ENCODE results near the gene SGCA. TPM values are rescaled to one million over a fixed set of nuclear protein-coding genes. Genes with fewer than 3 reads are reported as not detected.

Gene SGCA
- total and polyA plus RNA-seq, 2 of the 13 experiments (the other 11 are each of a cell fraction or from before 2014, with no cell fraction given) = not detected

DNA sequence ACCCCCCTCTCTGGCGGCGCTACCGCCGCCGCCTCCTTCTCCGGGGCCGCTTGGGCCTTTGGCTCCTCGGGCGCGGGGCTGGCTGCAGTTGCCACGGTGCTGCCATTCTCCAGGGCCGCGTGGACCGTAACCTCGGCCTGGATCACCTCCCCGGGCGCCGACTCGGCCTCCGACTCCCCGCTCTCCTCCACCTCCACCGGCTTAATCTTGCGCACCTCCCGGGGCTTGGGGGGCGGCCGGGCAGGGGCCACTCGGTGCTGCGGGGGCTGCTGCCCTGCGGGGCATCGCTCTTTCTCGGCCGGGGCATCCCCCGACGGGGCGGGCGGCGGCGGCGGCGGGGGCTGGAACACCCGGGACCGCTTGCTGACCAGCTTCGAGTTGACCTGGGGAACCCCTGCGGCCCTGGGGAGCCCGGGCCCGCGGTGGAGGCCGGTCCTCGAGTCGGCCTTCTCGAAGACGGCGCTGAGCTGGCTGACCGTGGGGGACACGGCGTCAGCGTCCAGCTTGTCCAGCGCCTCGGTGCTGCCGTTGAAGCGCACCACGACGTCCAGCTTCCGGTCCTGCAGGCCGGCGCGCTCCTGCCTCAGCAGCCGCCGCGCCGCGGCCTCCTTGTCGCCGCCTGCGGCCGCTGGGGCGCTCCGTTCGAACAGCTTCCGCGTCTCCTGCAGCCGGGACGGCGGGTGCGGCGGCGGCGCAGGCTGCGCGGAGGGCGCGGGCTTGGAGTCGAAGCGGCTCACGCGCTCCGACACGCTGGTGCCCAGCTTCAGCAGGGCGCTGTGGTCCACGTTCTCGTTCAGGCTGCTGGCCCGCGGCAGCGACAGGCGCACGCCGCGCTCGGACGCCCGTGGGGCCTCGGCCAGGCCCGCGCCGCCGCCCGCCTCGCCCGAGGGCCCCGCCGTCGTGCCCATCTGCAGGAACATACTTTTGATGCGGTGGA is 16.1 kb upstream of the SGCA start (continued):
- TF ChIP-seq, protein P1, sequence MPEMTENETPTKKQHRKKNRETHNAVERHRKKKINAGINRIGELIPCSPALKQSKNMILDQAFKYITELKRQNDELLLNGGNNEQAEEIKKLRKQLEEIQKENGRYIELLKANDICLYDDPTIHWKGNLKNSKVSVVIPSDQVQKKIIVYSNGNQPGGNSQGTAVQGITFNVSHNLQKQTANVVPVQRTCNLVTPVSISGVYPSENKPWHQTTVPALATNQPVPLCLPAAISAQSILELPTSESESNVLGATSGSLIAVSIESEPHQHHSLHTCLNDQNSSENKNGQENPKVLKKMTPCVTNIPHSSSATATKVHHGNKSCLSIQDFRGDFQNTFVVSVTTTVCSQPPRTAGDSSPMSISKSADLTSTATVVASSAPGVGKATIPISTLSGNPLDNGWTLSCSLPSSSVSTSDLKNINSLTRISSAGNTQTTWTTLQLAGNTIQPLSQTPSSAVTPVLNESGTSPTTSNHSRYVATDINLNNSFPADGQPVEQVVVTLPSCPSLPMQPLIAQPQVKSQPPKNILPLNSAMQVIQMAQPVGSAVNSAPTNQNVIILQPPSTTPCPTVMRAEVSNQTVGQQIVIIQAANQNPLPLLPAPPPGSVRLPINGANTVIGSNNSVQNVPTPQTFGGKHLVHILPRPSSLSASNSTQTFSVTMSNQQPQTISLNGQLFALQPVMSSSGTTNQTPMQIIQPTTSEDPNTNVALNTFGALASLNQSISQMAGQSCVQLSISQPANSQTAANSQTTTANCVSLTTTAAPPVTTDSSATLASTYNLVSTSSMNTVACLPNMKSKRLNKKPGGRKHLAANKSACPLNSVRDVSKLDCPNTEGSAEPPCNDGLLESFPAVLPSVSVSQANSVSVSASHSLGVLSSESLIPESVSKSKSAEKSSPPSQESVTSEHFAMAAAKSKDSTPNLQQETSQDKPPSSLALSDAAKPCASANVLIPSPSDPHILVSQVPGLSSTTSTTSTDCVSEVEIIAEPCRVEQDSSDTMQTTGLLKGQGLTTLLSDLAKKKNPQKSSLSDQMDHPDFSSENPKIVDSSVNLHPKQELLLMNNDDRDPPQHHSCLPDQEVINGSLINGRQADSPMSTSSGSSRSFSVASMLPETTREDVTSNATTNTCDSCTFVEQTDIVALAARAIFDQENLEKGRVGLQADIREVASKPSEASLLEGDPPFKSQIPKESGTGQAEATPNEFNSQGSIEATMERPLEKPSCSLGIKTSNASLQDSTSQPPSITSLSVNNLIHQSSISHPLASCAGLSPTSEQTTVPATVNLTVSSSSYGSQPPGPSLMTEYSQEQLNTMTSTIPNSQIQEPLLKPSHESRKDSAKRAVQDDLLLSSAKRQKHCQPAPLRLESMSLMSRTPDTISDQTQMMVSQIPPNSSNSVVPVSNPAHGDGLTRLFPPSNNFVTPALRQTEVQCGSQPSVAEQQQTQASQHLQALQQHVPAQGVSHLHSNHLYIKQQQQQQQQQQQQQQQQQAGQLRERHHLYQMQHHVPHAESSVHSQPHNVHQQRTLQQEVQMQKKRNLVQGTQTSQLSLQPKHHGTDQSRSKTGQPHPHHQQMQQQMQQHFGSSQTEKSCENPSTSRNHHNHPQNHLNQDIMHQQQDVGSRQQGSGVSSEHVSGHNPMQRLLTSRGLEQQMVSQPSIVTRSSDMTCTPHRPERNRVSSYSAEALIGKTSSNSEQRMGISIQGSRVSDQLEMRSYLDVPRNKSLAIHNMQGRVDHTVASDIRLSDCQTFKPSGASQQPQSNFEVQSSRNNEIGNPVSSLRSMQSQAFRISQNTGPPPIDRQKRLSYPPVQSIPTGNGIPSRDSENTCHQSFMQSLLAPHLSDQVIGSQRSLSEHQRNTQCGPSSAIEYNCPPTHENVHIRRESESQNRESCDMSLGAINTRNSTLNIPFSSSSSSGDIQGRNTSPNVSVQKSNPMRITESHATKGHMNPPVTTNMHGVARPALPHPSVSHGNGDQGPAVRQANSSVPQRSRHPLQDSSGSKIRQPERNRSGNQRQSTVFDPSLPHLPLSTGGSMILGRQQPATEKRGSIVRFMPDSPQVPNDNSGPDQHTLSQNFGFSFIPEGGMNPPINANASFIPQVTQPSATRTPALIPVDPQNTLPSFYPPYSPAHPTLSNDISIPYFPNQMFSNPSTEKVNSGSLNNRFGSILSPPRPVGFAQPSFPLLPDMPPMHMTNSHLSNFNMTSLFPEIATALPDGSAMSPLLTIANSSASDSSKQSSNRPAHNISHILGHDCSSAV (CRISPR knock-in tag; IDR thresholded peaks at IDR 0.05; ENCODE audit: borderline replicate concordance) = no peak
- TF ChIP-seq MATR3 (CRISPR knock-in tag; IDR thresholded peaks at IDR 0.05) (no peak), ZNF629 (CRISPR knock-in tag; conservative IDR thresholded peaks at IDR 0.05) (0 out of 2 replicates have a peak, but pooled peaks have one; percentile 28), RFX1 (IDR thresholded peaks at IDR 0.05) (no peak), ETV5 (CRISPR knock-in tag; IDR thresholded peaks at IDR 0.05; ENCODE audit: borderline replicate concordance) (peak; percentile 89), ZNF546 (CRISPR knock-in tag; conservative IDR thresholded peaks at IDR 0.05) (peak; percentile 83), TAF1 (CRISPR knock-in tag; IDR thresholded peaks at IDR 0.05) (no peak), TCF12 (IDR thresholded peaks at IDR 0.05) (no peak), TCF12 (CRISPR knock-in tag; IDR thresholded peaks at IDR 0.05) (peak; percentile 82), PRPF4 (IDR thresholded peaks at IDR 0.05; ENCODE audit: low read depth, low read length, poor library complexity, severe bottlenecking) (no peak)
- TF ChIP-seq, protein P2, sequence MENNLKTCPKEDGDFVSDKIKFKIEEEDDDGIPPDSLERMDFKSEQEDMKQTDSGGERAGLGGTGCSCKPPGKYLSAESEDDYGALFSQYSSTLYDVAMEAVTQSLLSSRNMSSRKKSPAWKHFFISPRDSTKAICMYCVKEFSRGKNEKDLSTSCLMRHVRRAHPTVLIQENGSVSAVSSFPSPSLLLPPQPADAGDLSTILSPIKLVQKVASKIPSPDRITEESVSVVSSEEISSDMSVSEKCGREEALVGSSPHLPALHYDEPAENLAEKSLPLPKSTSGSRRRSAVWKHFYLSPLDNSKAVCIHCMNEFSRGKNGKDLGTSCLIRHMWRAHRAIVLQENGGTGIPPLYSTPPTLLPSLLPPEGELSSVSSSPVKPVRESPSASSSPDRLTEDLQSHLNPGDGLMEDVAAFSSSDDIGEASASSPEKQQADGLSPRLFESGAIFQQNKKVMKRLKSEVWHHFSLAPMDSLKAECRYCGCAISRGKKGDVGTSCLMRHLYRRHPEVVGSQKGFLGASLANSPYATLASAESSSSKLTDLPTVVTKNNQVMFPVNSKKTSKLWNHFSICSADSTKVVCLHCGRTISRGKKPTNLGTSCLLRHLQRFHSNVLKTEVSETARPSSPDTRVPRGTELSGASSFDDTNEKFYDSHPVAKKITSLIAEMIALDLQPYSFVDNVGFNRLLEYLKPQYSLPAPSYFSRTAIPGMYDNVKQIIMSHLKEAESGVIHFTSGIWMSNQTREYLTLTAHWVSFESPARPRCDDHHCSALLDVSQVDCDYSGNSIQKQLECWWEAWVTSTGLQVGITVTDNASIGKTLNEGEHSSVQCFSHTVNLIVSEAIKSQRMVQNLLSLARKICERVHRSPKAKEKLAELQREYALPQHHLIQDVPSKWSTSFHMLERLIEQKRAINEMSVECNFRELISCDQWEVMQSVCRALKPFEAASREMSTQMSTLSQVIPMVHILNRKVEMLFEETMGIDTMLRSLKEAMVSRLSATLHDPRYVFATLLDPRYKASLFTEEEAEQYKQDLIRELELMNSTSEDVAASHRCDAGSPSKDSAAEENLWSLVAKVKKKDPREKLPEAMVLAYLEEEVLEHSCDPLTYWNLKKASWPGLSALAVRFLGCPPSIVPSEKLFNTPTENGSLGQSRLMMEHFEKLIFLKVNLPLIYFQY (CRISPR knock-in tag; IDR thresholded peaks at IDR 0.05; ENCODE audit: borderline replicate concordance) = no peak
- TF ChIP-seq, protein P3, sequence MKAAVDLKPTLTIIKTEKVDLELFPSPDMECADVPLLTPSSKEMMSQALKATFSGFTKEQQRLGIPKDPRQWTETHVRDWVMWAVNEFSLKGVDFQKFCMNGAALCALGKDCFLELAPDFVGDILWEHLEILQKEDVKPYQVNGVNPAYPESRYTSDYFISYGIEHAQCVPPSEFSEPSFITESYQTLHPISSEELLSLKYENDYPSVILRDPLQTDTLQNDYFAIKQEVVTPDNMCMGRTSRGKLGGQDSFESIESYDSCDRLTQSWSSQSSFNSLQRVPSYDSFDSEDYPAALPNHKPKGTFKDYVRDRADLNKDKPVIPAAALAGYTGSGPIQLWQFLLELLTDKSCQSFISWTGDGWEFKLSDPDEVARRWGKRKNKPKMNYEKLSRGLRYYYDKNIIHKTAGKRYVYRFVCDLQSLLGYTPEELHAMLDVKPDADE (CRISPR knock-in tag; IDR thresholded peaks at IDR 0.05) = peak; percentile 53; the same call in 1 of the 2 replicates
- TF ChIP-seq, protein P4, sequence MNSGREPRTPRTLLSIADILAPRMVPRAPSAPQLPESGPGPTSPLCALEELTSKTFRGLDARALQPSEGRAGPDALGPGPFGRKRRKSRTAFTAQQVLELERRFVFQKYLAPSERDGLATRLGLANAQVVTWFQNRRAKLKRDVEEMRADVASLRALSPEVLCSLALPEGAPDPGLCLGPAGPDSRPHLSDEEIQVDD (CRISPR knock-in tag; IDR thresholded peaks at IDR 0.05; ENCODE audit: borderline replicate concordance) = peak; percentile 53; the same call in 1 of the 2 replicates
